HUES6 (cell line): ENCODE data around the gene ZNF366.

ENCODE experiments used
- H3K27ac ChIP-seq: 2 replicates; pipeline ENCODE4 v1.7.0; 2013; ENCODE audit warnings: low read depth, mild to moderate bottlenecking, low read length, inconsistent platforms
- H3K27me3 ChIP-seq: 2 replicates; pipeline ENCODE4 v1.6.1; 2013; ENCODE audit warnings: low read length; ENCODE audit not compliant: control insufficient read depth, insufficient read depth
- H3K36me3 ChIP-seq: 2 replicates; pipeline ENCODE4 v1.6.1; 2013; ENCODE audit warnings: low read length; ENCODE audit not compliant: control insufficient read depth, insufficient read depth
- H3K4me1 ChIP-seq: 2 replicates; pipeline ENCODE4 v1.6.1; 2013; ENCODE audit warnings: low read length; ENCODE audit not compliant: control insufficient read depth, insufficient read depth
- H3K4me3 ChIP-seq: 2 replicates; pipeline ENCODE4 v1.5.1; 2013; ENCODE audit warnings: low read depth, low read length
- H3K9ac ChIP-seq: one replicate; pipeline ENCODE4 v1.6.1; 2013; ENCODE audit warnings: mild to moderate bottlenecking, low read length
- H3K9me3 ChIP-seq: 2 replicates; pipeline ENCODE4 v1.6.1; 2013; ENCODE audit warnings: low read depth, low read length; ENCODE audit not compliant: control insufficient read depth, insufficient read depth

The ZNF366 gene

DNA sequence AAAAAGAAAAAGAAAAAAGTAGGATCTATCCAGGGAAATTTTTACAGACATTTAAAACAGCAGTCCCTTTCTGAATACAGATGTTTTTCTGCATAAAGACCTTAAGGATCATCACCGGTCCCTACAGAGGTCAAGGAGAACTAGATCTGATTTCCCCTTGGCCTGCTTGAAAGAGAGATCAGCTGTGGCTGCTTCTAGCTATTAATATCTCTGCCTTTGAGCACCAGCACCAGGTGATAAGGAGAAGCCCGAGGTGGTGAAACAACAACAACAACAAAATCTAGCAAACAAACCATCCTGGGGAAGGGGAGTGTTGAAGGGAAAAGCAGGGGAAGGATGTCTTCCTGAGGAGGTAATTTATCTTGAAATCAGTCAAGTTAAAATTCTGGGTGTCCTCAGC is 42.1 kb downstream of the ZNF366 start:
- Histone ChIP-seq H3K4me1 (no peaks in the 10 kb centered on the region), H3K27me3 (no peaks in the 10 kb centered on the region), H3K9ac (no peak overlapping the region), H3K27ac (no peak overlapping the region), H3K4me3 (no peak overlapping the region), H3K9me3 (no peaks in the 10 kb centered on the region), H3K36me3 (no peaks in the 10 kb centered on the region)

DNA sequence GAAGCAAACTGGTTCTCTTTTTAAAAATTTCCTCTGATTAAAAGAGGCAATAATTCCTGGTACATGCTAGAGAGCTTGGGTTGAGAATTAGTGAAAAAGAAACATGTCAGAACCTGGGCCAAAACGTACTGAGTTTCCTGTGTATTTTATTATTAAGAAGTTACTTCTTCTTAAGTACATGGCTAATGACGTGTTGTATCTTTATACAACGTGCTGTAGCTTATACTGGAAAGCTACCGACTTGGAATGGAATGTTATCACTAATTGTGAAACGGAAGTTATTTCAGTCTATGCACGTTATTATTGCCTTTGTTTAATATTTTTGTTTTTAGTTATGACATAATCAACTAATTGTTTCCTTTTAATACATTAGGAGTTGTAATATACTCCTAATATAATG is 43.1 kb downstream of the ZNF366 start:
- no peak overlapping the region for H3K27ac ChIP-seq
- H3K36me3 ChIP-seq = no peaks in the 10 kb centered on the region
- H3K4me1 ChIP-seq = no peaks in the 10 kb centered on the region
- H3K9ac ChIP-seq = no peak overlapping the region
- H3K4me3 ChIP-seq = no peak overlapping the region
- H3K9me3 ChIP-seq = no peaks in the 10 kb centered on the region
- H3K27me3 ChIP-seq = no peaks in the 10 kb centered on the region

DNA sequence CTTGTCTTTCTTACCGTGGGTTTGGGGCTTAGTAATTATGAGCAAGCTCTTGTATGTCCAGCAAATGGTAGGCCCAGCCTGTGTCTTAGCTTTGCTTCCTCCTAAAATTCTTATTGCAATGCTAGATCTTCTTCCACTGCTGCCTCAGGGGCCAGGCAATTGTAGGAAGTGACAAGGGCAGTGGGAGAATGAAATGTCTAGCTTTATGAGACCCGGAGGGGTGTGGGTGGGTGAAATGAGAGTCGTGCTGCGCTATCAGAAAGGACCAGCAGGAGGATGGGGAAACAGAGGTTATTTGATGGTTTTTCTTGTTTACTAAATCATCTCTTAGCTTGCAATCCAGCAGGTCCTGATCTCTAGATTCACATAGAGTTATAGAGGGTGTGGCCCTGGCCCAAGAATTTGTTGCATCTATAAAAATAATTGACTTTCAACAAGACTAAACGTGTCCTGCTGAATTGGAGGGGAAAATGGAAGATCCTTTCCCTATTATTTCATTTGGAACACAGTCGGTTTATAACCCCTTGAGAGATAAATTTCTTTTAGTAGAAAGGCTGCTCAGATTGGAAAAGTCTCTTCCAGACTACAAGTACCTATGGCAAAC is 43.7 kb downstream of the ZNF366 start:
- Histone ChIP-seq H3K4me3 (no peak overlapping the region), H3K4me1 (no peaks in the 10 kb centered on the region), H3K9me3 (no peaks in the 10 kb centered on the region), H3K9ac (no peak overlapping the region), H3K27me3 (no peaks in the 10 kb centered on the region), H3K27ac (no peak overlapping the region), H3K36me3 (no peaks in the 10 kb centered on the region)

DNA sequence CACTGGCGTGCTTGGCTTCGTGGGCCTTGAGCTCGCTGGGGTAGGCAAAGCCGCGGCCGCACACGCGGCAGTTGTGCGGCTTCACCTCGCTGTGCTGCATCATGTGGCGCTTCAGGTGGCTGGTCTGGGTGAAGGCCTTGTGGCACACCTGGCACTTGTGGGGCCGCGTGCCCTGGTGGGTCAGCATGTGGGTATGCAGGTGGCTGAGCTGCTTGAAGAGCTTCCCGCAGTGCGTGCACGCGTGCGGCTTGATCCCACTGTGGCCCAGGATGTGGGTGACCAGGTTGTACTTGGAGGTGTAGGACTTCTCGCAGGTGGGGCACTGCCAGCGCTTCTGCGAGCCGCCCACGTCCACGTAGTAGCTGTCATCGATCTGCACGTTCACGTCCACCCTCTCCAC is 46.8 kb downstream of the ZNF366 start:
- Histone ChIP-seq H3K9ac (no peak overlapping the region), H3K4me1 (no peaks in the 10 kb centered on the region), H3K27ac (no peak overlapping the region), H3K9me3 (no peaks in the 10 kb centered on the region), H3K36me3 (no peaks in the 10 kb centered on the region), H3K27me3 (no peaks in the 10 kb centered on the region), H3K4me3 (no peak overlapping the region)

DNA sequence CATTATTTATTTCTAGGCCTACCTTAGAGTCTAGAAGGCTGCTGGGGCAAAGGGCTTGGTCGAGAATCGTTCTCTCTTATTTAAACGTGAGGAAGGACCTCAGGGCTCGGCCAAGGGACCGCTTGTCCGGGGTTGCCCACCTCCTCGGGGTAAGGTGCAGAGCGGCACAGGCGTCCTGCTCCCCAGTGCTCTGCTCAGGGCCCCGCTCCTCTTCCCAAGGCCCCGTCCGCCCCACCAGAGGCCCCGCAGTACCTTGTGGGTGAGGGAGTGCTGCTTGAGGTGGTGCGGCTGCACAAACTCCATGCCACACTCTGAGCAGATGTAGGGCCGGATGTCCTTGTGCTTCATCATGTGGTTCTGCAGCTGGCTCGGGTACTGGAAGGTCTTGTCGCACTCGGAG is 47.3 kb downstream of the ZNF366 start:
- H3K27ac ChIP-seq = no peak overlapping the region

DNA sequence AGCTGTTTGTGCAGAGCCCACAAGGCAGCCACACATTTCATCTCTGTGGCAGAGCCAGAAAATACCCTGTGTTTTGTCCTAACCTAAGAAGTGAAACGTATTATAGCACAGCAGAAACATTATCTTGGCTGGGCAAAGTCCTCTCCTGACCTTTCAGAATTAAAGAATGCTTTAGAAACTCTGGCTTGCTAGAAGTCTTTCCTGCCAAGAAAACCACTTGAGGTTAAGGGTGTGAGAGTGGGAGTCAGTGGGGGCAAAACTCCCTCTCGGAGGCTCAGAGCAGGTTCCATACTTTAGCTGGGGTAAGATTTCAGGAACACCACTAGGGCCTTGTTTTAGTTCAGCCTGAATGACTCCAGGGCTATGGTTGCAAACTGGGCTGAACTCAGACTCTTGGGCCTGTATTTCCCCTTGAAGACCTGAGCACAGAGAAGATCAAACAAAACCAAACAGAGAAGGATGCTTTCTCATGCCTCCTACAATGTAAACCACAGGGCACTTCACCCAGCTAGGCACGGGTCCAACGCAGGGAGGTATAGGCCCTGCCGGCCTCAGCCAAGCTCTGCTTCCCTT is 48.0 kb downstream of the ZNF366 start:
- no peak overlapping the region for H3K9ac ChIP-seq
- no peak overlapping the region for H3K27ac ChIP-seq
- no peaks in the 10 kb centered on the region for H3K4me1 ChIP-seq
- H3K27me3 ChIP-seq = no peaks in the 10 kb centered on the region
- H3K9me3 ChIP-seq = no peaks in the 10 kb centered on the region
- H3K36me3 ChIP-seq = no peaks in the 10 kb centered on the region
- no peak overlapping the region for H3K4me3 ChIP-seq

More for the DNA sequence above, 47.3 kb downstream of the ZNF366 start:
- H3K4me1 ChIP-seq = no peaks in the 10 kb centered on the region
- H3K9me3 ChIP-seq = no peaks in the 10 kb centered on the region
- H3K27me3 ChIP-seq = no peaks in the 10 kb centered on the region
- H3K4me3 ChIP-seq = no peak overlapping the region
- H3K9ac ChIP-seq = no peak overlapping the region
- H3K36me3 ChIP-seq = no peaks in the 10 kb centered on the region

DNA sequence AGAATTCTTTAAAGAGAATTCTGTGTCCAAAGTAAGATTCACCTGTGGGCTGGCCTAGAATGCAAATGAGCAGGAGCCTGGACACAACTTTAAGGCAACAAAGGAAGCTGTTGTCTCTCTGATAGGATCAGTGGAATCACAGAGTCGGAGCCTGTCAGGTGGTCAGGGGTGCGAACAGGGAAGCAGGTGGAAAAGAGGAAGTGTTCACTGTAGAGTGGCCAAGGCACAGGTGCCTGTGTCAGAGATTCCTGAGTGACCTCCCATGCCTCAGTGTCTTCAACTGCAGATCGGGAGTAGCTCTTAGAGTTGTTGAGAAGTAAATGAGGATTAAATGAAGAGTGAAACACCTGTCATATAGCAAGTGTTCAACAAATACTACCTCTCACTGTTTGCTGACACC is 48.8 kb downstream of the ZNF366 start:
- H3K4me3 ChIP-seq = no peak overlapping the region

GRCh38 chr5:72457491-72457890 is 49.7 kb downstream of the ZNF366 start:
- H3K36me3 ChIP-seq = no peaks in the 10 kb centered on the region
- no peak overlapping the region for H3K4me3 ChIP-seq
- no peaks in the 10 kb centered on the region for H3K9me3 ChIP-seq
- H3K4me1 ChIP-seq = peaks cover 4% of the 10 kb centered on the region; the same call in 1 of the 2 replicates
- H3K27ac ChIP-seq = no peak overlapping the region
- H3K27me3 ChIP-seq = no peaks in the 10 kb centered on the region
- no peak overlapping the region for H3K9ac ChIP-seq

More for the DNA sequence above, 48.8 kb downstream of the ZNF366 start:
- Histone ChIP-seq H3K27ac (no peak overlapping the region), H3K27me3 (no peaks in the 10 kb centered on the region), H3K36me3 (no peaks in the 10 kb centered on the region), H3K4me1 (no peaks in the 10 kb centered on the region; the same call in 1 of the 2 replicates), H3K9me3 (no peaks in the 10 kb centered on the region), H3K9ac (no peak overlapping the region)

- no peak overlapping the region for H3K9ac ChIP-seq
- no peaks in the 10 kb centered on the region for H3K36me3 ChIP-seq
- H3K27me3 ChIP-seq = no peaks in the 10 kb centered on the region
- H3K9me3 ChIP-seq = no peaks in the 10 kb centered on the region
- no peak overlapping the region for H3K4me3 ChIP-seq
- H3K4me1 ChIP-seq = peaks cover 12% of the 10 kb centered on the region
- no peak overlapping the region for H3K27ac ChIP-seq
Observed at GRCh38 chr5:72456391-72457074, 50.7 kb downstream of the ZNF366 start.

DNA sequence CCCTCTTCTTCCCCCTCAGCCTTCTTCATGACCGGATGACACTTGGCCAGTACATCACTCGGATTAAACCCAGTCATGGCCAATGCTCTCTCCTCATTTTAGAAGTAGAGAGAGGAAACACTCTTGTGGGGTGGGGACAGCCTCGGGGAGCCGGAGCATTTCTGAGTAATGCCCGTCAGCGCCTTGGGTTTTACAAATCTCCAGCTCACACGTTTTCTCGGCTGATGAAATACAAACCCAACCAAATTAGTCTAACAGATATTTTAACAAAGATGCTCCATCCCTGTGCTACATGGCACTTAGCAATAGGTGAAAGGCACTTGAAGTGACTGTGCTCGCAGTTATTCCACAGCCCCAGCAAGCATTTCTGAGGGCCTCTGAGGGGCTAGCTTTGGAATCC is 51.7 kb downstream of the ZNF366 start:
- Histone ChIP-seq H3K36me3 (no peaks in the 10 kb centered on the region), H3K4me1 (peaks cover 12% of the 10 kb centered on the region), H3K27ac (no peak overlapping the region), H3K9ac (no peak overlapping the region), H3K4me3 (no peak overlapping the region), H3K9me3 (no peaks in the 10 kb centered on the region), H3K27me3 (no peaks in the 10 kb centered on the region)

DNA sequence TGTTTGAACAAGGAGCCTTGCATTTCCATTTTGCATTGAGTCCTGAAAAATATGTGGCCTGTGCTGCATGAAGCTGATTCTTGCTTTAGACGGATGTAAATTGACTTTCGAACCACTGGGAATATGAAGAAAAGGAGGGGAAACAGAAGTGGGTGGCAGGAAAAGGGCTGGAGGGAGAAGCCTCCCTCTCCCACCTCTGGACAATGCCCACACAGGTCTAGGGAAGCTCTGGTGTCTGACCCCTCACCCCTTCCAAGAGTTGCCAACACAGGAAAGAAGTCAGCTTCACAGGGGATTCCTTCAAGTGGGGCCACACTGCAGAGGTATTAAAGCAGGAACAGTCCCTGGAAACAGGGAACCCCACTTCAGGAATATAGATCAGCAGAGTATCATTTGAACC is 52.2 kb downstream of the ZNF366 start:
- Histone ChIP-seq H3K36me3 (no peaks in the 10 kb centered on the region), H3K4me3 (no peak overlapping the region), H3K9me3 (no peaks in the 10 kb centered on the region), H3K27me3 (no peaks in the 10 kb centered on the region), H3K4me1 (peaks cover 12% of the 10 kb centered on the region), H3K9ac (no peak overlapping the region), H3K27ac (no peak overlapping the region)
